Stimulated activated CD4-positive, alpha-beta T cell treated with anti-CD3 and anti-CD28 coated beads, Interleukin-4, amount 100 ng/mL, for 1 hour (primary cell): ENCODE measurements around the gene MRGPRG.
"Not testable (repeated sequence)": the region's sequence is repeated elsewhere in the genome, so short reads cannot be mapped to it uniquely, and the experiment has no call there.

Experiments used
- DNase-seq: peaks from one replicate; pipeline ENCODE4 v3.0.0-alpha.2; 2020

MRGPRG gene

GRCh38 chr11:3218483-3219280, at the start of gene MRGPRG:
Gene MRGPRG, minus strand, starts transcription at chr11:3218813. Its CDS starts 0 bp downstream, at chr11:3218813.
- DNase-seq: no peak

- DNase-seq: not testable (repeated sequence)
Measured at GRCh38 chr11:3262548-3262947, 43.9 kb upstream of the MRGPRG start.

- DNase-seq: not testable (repeated sequence)
Measured at GRCh38 chr11:3261831-3262230, 43.2 kb upstream of the MRGPRG start.

- DNase-seq: not testable (repeated sequence)
Measured at GRCh38 chr11:3257509-3257908, 38.9 kb upstream of the MRGPRG start.

GRCh38 chr11:3255241-3255640, 36.6 kb upstream of the MRGPRG start:
- not testable (repeated sequence) for DNase-seq

- not testable (repeated sequence) for DNase-seq
Measured at GRCh38 chr11:3254773-3255172, 36.2 kb upstream of the MRGPRG start.

- DNase-seq: no peak
Measured at GRCh38 chr11:3245071-3245470, 26.5 kb upstream of the MRGPRG start.

GRCh38 chr11:3243880-3244279, 25.3 kb upstream of the MRGPRG start:
- no peak for DNase-seq

- DNase-seq: no peak
Measured at GRCh38 chr11:3237119-3237518, 18.5 kb upstream of the MRGPRG start.

- DNase-seq: no peak
Measured at GRCh38 chr11:3234846-3235245, 16.2 kb upstream of the MRGPRG start.

GRCh38 chr11:3232956-3233355, 14.3 kb upstream of the MRGPRG start:
- DNase-seq: no peak

- no peak for DNase-seq
Measured at GRCh38 chr11:3231851-3232744, 13.5 kb upstream of the MRGPRG start, which contains the start of gene MRGPRE. Gene MRGPRE, minus strand, starts transcription at chr11:3232417. Its CDS starts 3,618 bp downstream, at chr11:3228799.

GRCh38 chr11:3231550-3231850, 12.9 kb upstream of the MRGPRG start:
- no peak for DNase-seq

GRCh38 chr11:3230636-3231549, 12.3 kb upstream of the MRGPRG start:
- DNase-seq: no peak

- DNase-seq: no peak
Measured at GRCh38 chr11:3229673-3230630, 11.3 kb upstream of the MRGPRG start.

GRCh38 chr11:3228445-3228829, 9.8 kb upstream of the MRGPRG start:
- no peak for DNase-seq

GRCh38 chr11:3227568-3228444, 9.2 kb upstream of the MRGPRG start:
- no peak for DNase-seq

- no peak for DNase-seq
Measured at GRCh38 chr11:3226846-3227567, 8.4 kb upstream of the MRGPRG start.

- no peak for DNase-seq
Measured at GRCh38 chr11:3225826-3226750, 7.5 kb upstream of the MRGPRG start.
